Left forelimb (tissue), 1 donor: Measurements from ENCODE around the gene RSL1D1.
"Not testable (repeated sequence)": the region's sequence is repeated elsewhere in the genome, so short reads cannot be mapped to it uniquely, and the experiment has no call there.

Experiments
- DNase-seq: peaks from one replicate; pipeline ENCODE4 v3.0.0-alpha.2; 2018; ENCODE audit warnings: low spot score

Gene RSL1D1

DNA sequence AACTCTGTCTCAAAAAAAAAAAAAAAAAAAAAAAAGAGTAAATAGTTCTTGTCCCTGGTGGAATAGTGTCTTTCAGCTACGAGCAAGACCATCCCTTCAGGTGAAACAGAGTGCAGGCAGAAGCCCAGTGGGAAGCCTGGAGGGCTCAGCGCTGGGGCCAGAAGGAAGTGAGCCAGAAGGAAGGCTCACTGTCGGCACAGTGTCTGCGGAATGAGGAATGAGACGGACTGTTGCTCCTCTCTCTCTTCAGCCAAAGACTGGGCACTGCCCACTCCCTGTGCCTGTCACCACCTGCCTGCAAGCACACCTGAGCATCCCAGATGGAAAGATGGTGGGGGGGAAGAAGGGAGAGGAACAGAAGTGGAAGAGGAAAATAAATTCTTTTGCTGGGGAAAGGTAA, 7.5 kb downstream of the RSL1D1 start:
- DNase-seq, result no peak

DNA sequence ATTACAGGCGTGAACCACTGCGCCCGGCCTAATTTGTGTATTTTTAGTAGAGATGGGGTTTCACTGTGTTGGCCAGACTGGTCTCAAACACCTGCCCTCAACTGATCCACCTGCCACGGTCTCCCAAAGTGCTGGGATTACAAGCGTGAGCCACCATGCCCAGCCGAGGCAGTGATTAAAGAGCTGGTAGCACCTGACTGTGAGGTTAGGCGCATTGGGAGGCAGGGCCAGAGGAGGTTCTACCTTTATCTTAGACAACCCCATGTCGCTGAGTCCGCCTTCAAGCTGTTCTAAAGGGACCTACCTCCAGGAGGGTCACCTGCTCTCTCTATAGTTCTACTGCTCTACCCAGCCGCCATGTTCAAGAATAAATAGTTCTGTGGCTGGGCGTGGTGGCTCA, 8.1 kb downstream of the RSL1D1 start:
- DNase-seq, result no peak

- no peak for DNase-seq
Observed at GRCh38 chr16:11841026-11841425, 10.3 kb downstream of the RSL1D1 start.

GRCh38 chr16:11836650-11837244, 14.6 kb downstream of the RSL1D1 start:
- no peak for DNase-seq

DNA sequence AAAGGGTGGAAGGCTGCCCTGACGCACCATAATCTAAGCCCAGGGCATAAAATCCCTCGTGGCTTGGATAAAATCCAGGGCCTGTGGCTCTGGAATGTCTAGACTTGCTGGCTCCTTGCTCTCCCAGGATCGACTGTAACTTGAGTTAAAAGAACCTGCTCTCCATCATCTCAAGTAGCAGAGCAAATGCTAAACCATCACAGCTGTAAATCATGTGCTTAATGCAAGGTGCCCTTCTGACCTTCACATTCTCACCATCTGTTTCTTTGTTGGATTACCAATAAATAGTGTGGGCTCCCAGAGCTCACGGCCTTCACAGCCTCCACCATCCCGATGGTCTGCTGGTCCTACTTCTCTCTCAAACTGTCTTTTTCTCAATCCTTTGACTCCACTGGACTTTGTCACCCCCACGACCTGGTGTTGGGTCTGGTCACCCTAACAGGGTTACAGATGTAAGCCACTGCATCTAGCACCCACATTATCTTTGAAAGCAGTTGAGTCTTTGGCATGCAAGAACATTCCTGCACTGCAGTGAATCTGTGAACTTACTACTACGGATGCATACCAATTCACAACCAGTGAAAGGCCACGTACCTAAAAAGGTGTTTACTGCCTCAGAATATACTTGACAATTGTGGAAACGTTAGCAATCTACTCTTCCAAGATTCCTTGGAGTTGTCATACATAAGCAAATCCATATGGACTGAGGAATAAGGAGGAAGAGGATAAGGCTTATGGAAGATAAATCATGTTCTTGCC, 15.3 kb downstream of the RSL1D1 start:
- DNase-seq, result no peak

DNA sequence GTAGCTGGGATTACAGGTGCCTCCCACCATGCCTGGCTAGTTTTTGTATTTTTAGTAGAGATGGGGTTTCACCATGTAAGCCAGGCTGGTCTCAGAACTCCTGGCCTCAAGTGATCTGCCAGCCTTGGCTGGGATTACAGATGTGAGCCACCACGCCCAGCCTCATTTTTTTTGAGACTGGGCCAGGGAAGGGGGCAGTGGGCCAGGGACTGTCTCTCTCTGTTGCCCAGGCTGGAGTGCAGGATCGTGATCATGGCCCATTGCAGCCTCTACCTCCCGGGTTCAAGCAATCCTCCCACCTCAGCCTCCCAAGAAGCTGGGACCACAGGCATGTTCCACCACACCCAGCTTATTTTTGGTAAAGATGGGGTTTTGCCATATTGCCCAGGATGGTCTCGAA, 16.0 kb downstream of the RSL1D1 start:
- DNase-seq, result no peak

DNA sequence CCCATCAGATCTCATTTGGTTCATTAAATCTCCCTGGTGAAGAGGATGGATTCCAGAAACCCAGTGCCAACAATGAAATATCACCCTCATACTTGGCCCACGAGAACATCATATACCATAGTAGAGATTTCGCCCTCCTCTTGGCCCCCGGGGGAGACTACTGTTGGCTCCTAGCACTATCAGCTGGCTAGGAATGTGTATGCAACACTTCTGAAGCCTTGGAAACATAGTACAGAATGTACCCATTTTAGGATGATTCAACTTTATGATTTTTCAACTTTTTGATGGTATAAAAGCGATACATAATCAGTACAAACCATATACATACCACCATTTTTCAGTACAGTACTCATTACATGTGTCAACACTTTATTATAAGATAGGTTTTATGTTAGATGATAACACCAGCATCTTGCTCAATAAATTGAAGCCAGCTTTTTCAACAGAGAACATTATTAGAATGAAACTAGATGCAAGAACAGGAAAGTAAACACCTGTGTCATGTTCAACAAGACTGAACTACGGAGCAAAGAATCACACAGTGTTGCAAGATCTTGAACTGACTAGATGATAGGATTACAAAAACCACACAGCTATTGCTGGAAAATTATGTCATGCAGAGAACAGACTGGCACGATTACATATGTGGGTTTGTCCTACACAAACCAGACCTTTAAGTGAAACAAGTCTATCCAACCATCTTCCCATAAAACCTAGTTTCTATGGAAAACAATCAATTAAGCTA, 17.2 kb downstream of the RSL1D1 start:
- DNase-seq, result no peak

DNA sequence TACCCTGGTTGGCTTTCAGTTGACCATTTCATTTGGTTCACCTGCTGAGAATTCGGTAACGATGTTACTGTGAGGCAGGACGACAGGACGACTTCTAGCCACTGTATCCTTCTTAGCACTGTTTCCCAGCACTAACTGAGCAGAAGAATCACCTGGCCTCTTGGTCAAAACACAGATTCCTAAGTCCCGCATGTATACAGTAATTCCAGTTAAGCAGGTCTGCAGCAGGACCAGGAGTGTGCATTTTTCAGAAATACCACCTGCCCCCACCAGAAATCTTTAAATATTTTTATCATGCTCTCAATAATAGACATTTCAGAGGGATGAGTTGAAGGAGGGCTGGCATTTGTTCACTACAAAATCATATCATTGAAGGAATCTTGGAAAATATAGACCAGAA, 22.6 kb downstream of the RSL1D1 start:
- no peak for DNase-seq

GRCh38 chr16:11825520-11826165, 25.7 kb downstream of the RSL1D1 start:
- DNase-seq, result not testable (repeated sequence)

DNA sequence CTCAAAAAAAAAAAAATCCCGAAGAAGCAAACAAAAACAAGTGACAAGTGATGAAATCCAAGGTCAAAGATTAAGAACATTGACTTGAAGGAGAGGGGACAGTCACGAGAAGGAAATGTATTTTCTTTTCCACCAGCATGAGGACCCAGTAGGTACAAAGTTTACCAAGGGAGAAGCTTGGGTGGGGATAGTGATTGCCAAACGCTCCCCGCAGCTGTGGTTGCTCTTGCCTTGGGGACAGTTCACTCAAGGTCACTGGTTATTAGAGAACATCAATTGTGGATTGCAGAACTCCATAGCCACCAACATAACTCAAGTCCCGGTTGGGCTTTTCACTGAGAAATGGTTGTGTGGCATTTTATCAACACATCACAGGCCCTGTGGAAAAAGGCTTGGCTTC, 27.0 kb downstream of the RSL1D1 start:
- DNase-seq, result no peak

DNA sequence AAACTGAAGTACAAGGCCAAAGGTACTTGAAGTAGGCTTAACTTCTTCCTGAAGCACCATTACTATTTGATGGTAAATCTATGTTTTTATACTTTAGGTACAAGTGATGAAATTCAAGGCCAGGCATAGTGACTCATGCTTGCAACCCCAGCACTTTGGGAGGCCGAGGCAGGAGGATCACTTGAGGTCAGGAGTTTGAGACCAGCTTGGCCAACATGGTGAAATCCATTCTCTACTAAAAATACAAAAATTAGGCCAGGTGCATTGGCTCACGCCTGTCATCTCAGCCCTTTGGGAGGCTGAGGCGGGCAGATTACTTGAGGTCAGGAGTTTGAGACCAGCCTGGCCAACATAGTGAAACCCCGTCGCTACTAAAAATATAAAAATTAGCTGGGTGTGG, 27.7 kb downstream of the RSL1D1 start:
- DNase-seq, result not testable (repeated sequence)

DNA sequence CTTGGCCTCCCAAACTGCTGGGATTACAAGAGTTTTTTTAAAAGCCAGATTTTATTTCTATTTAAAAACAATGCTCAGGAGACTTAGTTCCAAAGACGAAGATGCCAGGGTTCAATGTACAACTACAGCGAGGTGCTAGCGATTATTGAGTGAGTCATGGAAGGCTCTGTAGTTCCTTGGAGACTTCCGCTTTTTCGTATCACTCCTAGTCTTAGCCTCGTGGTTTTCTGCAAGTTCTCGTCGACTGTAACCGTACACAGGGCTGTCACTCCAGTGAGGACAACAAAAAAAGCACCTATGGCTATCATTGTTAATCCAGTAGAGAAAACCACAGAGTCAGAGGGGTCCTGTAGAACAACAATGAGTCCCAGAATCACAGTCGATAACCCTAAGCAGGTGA, 31.5 kb downstream of the RSL1D1 start:
- no peak for DNase-seq

- DNase-seq, result not testable (repeated sequence)
Observed at GRCh38 chr16:11818970-11819369, 32.4 kb downstream of the RSL1D1 start.

GRCh38 chr16:11816123-11816522, 35.2 kb downstream of the RSL1D1 start:
- no peak for DNase-seq

GRCh38 chr16:11814800-11815199, 36.5 kb downstream of the RSL1D1 start:
- DNase-seq, result not testable (repeated sequence)

DNA sequence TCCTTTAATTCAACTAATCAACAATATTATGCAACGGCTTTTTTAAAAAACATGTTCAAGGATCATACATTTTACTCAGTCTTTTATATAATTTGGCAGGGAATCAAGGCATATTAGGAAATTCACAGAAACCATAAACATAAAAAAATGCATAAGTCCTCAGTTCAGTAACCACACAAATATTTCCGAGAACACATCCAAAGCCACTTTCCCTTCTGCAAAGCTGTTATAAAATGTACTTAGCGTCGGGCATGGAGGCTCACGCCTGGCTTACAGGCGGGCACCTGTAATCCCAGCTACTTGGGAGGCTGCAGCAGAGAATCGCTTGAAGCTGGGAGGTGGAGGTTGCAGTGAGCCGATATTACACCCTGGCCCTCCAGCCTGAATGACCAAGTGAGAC, 44.6 kb downstream of the RSL1D1 start:
- no peak for DNase-seq

DNA sequence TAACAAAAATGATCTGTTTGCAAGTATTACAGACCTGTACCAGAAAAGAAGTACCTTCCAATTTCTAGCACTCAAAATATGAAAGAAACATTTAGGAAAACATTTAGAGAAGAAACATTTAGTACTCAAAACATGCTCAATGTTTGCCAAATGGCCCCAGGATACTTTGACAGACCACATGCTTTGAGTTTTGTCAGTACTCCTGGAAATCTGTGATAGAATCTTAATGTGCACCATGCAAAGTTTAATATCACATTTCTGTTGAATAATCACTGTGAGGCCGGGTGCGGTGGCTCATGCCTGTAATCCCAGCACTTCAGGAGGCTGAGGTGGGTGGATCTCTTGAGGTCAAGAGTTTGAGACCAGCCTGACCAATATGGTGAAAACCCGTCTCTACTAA, 45.8 kb downstream of the RSL1D1 start:
- no peak for DNase-seq

DNA sequence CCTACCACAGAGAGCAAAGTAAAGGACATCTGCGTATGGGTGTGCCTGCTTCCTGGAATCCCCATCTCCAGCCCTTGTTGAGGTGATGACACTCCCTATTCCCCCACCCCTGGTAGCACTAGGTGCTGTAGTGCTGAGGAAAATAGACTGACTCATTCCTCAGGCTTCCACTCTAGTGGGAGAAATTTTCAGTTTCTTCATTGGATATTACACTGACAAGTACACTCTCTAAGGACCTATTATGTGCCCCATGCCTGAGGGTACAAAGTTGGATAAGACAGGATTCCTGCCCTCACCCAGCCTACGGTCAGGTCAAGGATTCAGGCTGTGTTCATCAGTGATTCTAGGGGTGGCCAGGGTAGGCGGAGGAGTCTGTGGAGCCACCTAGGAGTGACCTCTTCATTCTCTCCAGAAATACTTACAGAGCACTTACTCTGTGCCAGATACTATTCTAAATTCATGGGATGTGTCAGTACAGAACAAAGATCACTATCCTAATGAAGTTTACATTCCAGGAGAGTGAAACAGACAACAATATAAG, 49.8 kb downstream of the RSL1D1 start:
- DNase-seq, result no peak

DNA sequence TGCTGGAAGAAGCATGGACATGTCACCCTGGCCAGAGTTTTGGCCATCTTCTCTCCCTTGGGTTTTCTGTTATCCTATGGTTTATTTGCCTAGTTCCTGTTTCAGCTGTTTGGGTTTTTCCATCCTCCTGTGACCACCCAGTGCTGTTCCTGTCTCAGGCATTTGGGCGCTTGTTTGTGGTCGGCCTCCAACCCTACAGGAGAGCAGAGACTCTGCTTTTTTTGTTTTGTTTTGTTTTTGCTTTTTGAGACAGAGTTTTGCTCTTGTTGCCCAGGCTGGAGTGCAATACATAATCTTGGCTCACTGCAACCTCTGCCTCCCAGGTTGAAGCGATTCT, 51.0 kb downstream of the RSL1D1 start:
- DNase-seq, result no peak

- no peak for DNase-seq
Observed at GRCh38 chr16:11799509-11800381, 51.6 kb downstream of the RSL1D1 start.

- DNase-seq, result no peak
Observed at GRCh38 chr16:11799017-11799381, 52.3 kb downstream of the RSL1D1 start.

GRCh38 chr16:11797957-11798299, 53.4 kb downstream of the RSL1D1 start:
- DNase-seq, result no peak
